GM13977 (cell line): ENCODE measurements around the gene IRX3.

ENCODE experiments used
- DNase-seq: peaks from one replicate; pipeline ENCODE4 v3.0.0; 2012; ENCODE audit warnings: low spot score
- CTCF ChIP-seq: IDR thresholded peaks from 2 replicates; pipeline ENCODE4 v1.5.1; 2012; ENCODE audit warnings: mild to moderate bottlenecking, control low read depth; ENCODE audit not compliant: insufficient read depth; ENCODE audit errors: extremely low read depth, missing control alignments
- in situ Hi-C: fragments of 300-500 bp; cut with MboI; formaldehyde crosslinking; loops from one replicate; pipeline ENCODE4 v1.12.0; 2022; ENCODE audit warnings: low sequenced_read_pairs, low pct_unique_long_range_greater_than_20kb, mixed read lengths, inconsistent platforms; ENCODE audit not compliant: unreplicated experiment

IRX3 gene

GRCh38 chr16:54239456-54239855 lies 47.1 kb downstream of the IRX3 start:
- in situ Hi-C loops, result no loop called here
- DNase-seq, result no peak
- no peak for TF ChIP-seq CTCF

GRCh38 chr16:54236773-54237172 lies 49.8 kb downstream of the IRX3 start:
- DNase-seq, result no peak
- in situ Hi-C loops, result no loop called here
- TF ChIP-seq CTCF, result no peak

- in situ Hi-C loops, result no loop called here
- no peak for TF ChIP-seq CTCF
- DNase-seq, result no peak
These were observed 53.0 kb downstream of the IRX3 start for GRCh38 chr16:54233615-54234014.
